ENCODE data around the gene USP26. TPM values are rescaled to one million over a fixed set of nuclear protein-coding genes. Genes with fewer than 3 reads are reported as not detected.

USP26 gene
- total and polyA plus RNA-seq, 2 experiments from 2014 or later, result not detected

DNA sequence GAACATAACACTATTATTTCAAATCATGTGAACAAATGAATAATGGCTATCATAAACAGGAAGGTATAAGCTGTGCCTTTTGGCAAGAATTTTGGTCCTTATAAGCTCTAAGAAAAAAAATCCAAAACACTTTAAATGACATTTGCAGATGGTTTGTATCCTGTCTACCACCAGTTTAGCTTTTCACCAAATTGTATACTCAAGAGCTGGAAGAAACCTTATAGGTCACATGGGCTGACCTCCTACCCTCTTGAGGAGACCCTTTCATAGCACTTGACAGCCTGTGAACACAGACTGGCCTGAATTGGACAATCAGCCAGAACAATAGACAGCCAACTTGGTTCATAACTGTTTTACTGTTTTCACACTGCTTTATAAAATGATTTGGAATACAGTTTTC is 24.3 kb downstream of the USP26 start (continued):
- TF ChIP-seq ZNF462 (CRISPR knock-in tag; IDR thresholded peaks at IDR 0.05), result no peak
- no peak for TF ChIP-seq ETS1 (IDR thresholded peaks at IDR 0.05)
- TF ChIP-seq STAT1 (IDR thresholded peaks at IDR 0.05; ENCODE audit: unreplicated experiment), result no peak
- no peak for TF ChIP-seq EZH2phosphoT487 (IDR thresholded peaks at IDR 0.05; ENCODE audit: unreplicated experiment)

DNA sequence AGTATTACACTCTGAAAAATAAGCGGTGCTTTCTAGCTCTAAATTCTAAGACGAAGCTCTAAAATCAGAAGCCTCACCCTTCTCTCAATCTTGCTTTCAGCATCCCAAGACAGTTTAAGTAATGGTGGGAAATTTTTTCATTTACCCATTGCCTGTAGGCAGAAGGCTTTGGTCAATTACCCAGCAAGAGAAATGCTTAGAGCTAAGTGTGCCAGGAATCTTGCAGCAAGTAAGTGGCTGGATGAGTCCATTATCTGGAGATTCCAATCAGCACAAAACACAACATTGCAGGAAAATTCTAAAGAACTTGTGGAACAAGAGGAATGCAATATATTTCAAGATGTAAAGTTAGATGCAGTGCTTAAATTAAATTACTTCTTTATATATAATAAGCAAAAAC is 28.4 kb downstream of the USP26 start:
- H3K4me3 Mint-ChIP-seq, result no peak overlapping the region
- ATAC-seq, result no peak
- H2AFZ ChIP-seq, result no peak overlapping the region
- no peaks in the 10 kb centered on the region for H3K9me3 Mint-ChIP-seq
- TF ChIP-seq ZNF331 (CRISPR knock-in tag; IDR thresholded peaks at IDR 0.05; ENCODE audit: low read depth) (no peak), ZNF114 (CRISPR knock-in tag; IDR thresholded peaks at IDR 0.05) (no peak), JUNB (IDR thresholded peaks at IDR 0.05; ENCODE audit: unreplicated experiment) (no peak), CREB1 (CRISPR knock-in tag; IDR thresholded peaks at IDR 0.05; ENCODE audit: low read depth) (no peak), EZH2 (IDR thresholded peaks at IDR 0.05; ENCODE audit: low read depth, unreplicated experiment) (no peak), ZNF462 (CRISPR knock-in tag; IDR thresholded peaks at IDR 0.05) (no peak), POLR2AphosphoS5 (IDR thresholded peaks at IDR 0.05; ENCODE audit: low read depth) (no peak), STAT1 (IDR thresholded peaks at IDR 0.05; ENCODE audit: unreplicated experiment) (no peak)
- DNase-seq (ENCODE audit: low spot score), result no peak
- H3K27me3 Mint-ChIP-seq (ENCODE audit: insufficient read depth, low read depth, poor library complexity), result peaks cover 1% of the 10 kb centered on the region
- no peak overlapping the region for H3K4me2 ChIP-seq
- no peaks in the 10 kb centered on the region for H3K4me1 Mint-ChIP-seq
- no peaks in the 10 kb centered on the region for H3K36me3 Mint-ChIP-seq (ENCODE audit: low read depth)
- H3K36me3 ChIP-seq (ENCODE audit: insufficient read depth), result no peaks in the 10 kb centered on the region
- H3K27ac ChIP-seq (ENCODE audit: low read depth), result no peak overlapping the region
- no peaks in the 10 kb centered on the region for H3F3A ChIP-seq (replicated peaks; ENCODE audit: low read depth)
- no peaks in the 10 kb centered on the region for H4K20me1 ChIP-seq (replicated peaks; ENCODE audit: insufficient read depth)
- no peaks in the 10 kb centered on the region for H3K27me3 ChIP-seq (ENCODE audit: insufficient read depth)
- H3K4me1 ChIP-seq (ENCODE audit: insufficient read depth), result no peaks in the 10 kb centered on the region
- no peak overlapping the region for H3K4me3 ChIP-seq
- no peaks in the 10 kb centered on the region for H3K9me2 ChIP-seq (ENCODE audit: insufficient read depth)
- H3K27ac Mint-ChIP-seq, result no peak overlapping the region
- H3K79me2 ChIP-seq (replicated peaks; ENCODE audit: insufficient read depth), result no peaks in the 10 kb centered on the region

Measured in GM23338 (cell line).